B cell (primary cell): ENCODE measurements around the gene ADAMTS14.

Experiments used
- EZH2 ChIP-seq: IDR thresholded peaks from 2 replicates; pipeline ENCODE4 v1.6.1; 2012; ENCODE audit warnings: borderline replicate concordance, low read depth, mild to moderate bottlenecking, moderate library complexity, low read length; ENCODE audit not compliant: insufficient read depth, poor library complexity, severe bottlenecking
- TF ChIP-seq, protein P1 (sequence below): fragments of 200-600 bp; IDR thresholded peaks from one replicate; pipeline ENCODE4 v1.8.0; 2022; ENCODE audit warnings: antibody characterized with exemption, mild to moderate bottlenecking

DNA sequence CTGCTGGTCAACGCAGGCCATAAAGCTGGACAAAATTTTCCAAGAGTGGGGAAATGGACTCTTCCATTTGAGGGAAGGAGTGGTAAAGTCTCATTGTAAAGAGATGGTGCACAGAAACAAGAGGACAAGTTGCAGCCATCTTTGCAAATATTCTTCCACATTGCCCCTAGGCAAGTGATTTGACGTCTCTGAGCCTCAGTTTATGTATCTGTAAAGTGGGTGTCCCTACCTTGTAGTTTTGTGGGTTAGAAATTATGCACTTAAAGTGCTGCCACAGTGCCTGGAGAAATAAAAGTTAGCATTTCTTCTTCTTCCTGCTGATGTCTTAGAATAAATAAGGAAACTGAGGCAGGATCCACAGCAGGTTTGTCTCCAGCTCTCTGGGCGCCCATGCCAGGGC, 12.1 kb downstream of the ADAMTS14 start:
- TF ChIP-seq, protein P1, sequence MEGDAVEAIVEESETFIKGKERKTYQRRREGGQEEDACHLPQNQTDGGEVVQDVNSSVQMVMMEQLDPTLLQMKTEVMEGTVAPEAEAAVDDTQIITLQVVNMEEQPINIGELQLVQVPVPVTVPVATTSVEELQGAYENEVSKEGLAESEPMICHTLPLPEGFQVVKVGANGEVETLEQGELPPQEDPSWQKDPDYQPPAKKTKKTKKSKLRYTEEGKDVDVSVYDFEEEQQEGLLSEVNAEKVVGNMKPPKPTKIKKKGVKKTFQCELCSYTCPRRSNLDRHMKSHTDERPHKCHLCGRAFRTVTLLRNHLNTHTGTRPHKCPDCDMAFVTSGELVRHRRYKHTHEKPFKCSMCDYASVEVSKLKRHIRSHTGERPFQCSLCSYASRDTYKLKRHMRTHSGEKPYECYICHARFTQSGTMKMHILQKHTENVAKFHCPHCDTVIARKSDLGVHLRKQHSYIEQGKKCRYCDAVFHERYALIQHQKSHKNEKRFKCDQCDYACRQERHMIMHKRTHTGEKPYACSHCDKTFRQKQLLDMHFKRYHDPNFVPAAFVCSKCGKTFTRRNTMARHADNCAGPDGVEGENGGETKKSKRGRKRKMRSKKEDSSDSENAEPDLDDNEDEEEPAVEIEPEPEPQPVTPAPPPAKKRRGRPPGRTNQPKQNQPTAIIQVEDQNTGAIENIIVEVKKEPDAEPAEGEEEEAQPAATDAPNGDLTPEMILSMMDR, result no peak
- no peak for TF ChIP-seq EZH2
